Measurements from ENCODE around the gene PCIF1.
A peak's percentile ranks its signal among the peaks of the same experiment; 100 is the strongest.

The PCIF1 gene

DNA sequence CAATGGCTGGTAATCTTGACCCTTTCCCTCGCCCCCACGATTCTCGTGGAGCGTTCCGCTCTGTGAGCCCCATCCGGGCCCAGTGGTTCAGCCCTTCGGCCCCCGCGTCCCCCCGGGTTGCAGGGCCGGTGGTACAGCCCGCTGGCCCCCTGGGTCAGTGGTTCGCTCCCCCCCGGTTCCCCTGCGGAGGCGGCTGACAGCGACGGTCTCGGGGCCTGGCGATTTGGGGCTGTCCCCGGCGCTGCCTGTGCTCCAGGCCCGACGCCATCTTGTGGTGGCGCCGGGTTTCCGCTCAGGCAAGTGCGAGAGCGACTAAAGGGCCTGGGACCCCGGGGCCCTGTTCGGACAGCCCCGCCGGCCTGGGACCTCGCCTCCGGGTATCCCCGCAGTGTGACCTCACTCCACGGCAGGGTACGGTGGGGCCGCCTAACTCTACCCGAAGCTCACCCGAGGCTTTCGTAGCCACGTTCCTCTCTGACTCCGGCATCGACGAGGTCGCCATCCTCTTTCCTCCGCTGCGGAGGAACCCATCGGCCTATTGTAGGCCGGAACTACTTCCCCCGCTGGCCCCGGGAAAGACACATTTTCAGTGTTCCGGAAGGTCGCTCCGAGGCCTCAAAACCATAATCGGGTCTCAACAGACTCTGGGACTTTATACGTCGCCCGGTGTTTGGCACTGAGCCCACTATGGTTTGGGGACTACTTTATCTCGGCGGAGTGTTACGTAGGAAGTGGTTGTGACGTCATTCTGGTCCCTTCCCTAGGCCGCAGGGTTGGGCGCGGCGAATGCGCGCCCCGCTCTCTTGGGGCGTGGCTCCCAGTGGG, 37.4 kb downstream of the PCIF1 start, which contains the start of gene ZNF335:
ZNF335 (minus strand) TSS at position 529 of the 825 bp plus-strand sequence. CDS start 793 bp downstream, outside the sequence.
- peak; percentile 38 for TF ChIP-seq CTCF (IDR thresholded peaks at IDR 0.05; ENCODE audit: insufficient read depth, low read length, missing control alignments)
- peak; percentile 82 for DNase-seq (ENCODE audit: low read depth, low spot score)
- ChIA-PET CTCF (interaction anchor here (1.0 to 8.7 kb wide), 12 partner anchors 12 to 194 kb away, joined by 3 to 125 read pairs (median 33); partner anchors contain the start of genes CTSA, NEURL2, PCIF1 and SPATA25), POLR2A (interaction anchor here (1.0 to 2.5 kb wide), 4 partner anchors 11 to 192 kb away, joined by 3 to 11 read pairs (median 3); partner anchors contain the start of genes CTSA and SNX21)
- peak within 1 kb of the TSS; percentile 97 for H3K4me3 ChIP-seq (ENCODE audit: low read depth, low read length)

DNA sequence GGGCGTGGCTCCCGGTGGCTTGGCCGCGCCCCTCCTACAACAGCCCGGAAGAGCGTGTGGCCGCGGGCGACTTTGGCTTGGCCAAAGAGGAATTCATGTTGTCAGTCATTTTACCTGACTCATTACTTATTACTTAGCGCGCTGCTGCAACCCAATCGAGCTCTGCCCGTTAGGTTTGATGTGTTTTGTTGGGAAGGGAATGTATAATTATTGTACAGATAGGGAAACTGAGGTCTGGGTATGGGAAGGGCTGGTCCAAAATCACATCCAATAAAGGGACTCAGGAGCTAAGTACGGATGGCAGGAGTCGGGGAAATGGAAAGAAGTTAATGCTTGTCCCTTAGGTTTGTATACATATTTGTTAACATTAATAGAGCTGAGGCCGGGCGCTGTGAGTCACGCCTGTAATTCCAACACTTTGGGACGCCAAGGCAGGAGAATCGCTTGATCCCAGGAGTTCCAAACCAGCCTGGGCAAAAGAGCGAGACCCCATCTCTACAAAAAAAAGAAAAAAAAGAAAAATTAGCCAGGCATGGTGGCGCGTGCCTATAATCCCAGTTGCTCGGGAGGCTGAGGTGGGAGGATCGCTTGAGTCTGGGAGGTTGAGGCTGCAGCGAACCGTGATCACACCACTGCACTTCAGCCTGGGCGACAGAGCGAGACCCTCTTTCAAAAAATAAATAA, 38.2 kb downstream of the PCIF1 start:
- DNase-seq (ENCODE audit: low read depth, low spot score): no peak
- CTCF ChIA-PET: interaction anchor here (1.8 to 8.7 kb wide), 4 partner anchors 12 to 195 kb away, joined by 5 to 125 read pairs (median 40); no protein-coding TSS in a partner anchor
- POLR2A ChIA-PET: interaction anchor here (1.0 kb wide), 2 partner anchors 92 to 193 kb away, joined by 3 to 4 read pairs; partner anchors contain the start of gene ZSWIM1
- peak overlapping the region; percentile 60 for H3K4me3 ChIP-seq (ENCODE audit: low read depth, low read length)
- TF ChIP-seq CTCF (IDR thresholded peaks at IDR 0.05; ENCODE audit: insufficient read depth, low read length, missing control alignments): no peak

- no peak for DNase-seq (ENCODE audit: low read depth, low spot score)
- ChIA-PET CTCF (interaction anchor here (0.5 to 8.7 kb wide), 2 partner anchors 13 to 39 kb away, joined by 3 to 74 read pairs; no protein-coding TSS in a partner anchor), POLR2A (no interaction called here)
- TF ChIP-seq CTCF (IDR thresholded peaks at IDR 0.05; ENCODE audit: insufficient read depth, low read length, missing control alignments): no peak
- no peak overlapping the region for H3K4me3 ChIP-seq (ENCODE audit: low read depth, low read length)
Measured at GRCh38 chr20:45974896-45975565, 40.5 kb downstream of the PCIF1 start.

DNA sequence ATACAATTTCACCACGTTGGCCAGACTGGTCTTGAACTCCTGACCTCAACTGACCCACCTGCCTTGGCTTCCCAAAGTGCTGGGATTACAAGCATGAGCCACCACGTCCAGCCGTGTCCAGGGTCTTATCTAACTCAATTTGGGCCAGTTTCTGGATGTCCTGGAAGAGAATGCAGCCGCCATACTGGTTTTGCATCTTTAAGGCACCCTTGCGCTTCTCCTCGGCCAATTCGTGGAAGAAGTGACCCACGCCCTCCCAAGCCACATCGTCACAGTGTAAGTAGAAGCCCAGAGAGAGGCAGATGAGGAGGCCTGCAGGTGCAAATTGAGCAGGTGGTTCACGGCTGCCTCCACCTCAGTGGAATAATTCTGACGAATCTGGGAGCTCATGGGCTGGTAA, 41.2 kb downstream of the PCIF1 start:
- no peak overlapping the region for H3K4me3 ChIP-seq (ENCODE audit: low read depth, low read length)
- POLR2A ChIA-PET: no interaction called here
- CTCF ChIA-PET: interaction anchor here (8.7 kb wide), 1 partner anchor 12 kb away, joined by 74 read pairs; no protein-coding TSS in a partner anchor
- TF ChIP-seq CTCF (IDR thresholded peaks at IDR 0.05; ENCODE audit: insufficient read depth, low read length, missing control alignments): no peak
- DNase-seq (ENCODE audit: low read depth, low spot score): no peak

DNA sequence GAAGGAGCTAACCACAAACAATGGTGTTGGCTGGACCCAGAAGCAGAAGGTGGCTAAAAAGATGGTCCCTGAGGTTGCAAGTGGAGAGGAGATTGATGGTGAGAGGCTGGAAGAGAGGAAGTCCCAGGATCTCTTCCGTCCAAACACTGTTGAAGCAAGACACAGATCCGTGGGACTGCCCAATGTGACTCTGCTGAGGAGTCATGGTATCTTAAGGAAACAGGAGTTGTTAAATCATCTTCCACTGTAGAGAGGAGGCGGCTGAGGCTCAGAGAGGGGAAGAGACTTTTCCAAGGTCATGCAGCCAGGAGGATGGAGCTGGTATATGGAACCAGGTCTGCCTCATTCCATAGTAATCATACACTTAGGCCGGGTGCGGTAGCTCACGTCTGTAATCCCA, 41.6 kb downstream of the PCIF1 start:
- no peak overlapping the region for H3K4me3 ChIP-seq (ENCODE audit: low read depth, low read length)
- CTCF ChIA-PET: interaction anchor here (8.7 kb wide), 1 partner anchor 12 kb away, joined by 74 read pairs; no protein-coding TSS in a partner anchor
- DNase-seq (ENCODE audit: low read depth, low spot score): no peak
- POLR2A ChIA-PET: no interaction called here
- no peak for TF ChIP-seq CTCF (IDR thresholded peaks at IDR 0.05; ENCODE audit: insufficient read depth, low read length, missing control alignments)
